GM23338 (cell line): ENCODE measurements around the gene STAM. TPM values are rescaled to one million over a fixed set of nuclear protein-coding genes. Genes with fewer than 3 reads are reported as not detected.

Source experiments
- ATAC-seq: fragments of 200-7000 bp; cut with Tn5 transposase; 3 replicates; pipeline ENCODE4 v1.9.1; 2020
- DNase-seq: peaks from one replicate; pipeline ENCODE4 v3.0.0-alpha.2; 2015; ENCODE audit warnings: low spot score
- H2AFZ ChIP-seq: fragments of 200-600 bp; sonication (generic); 2 replicates; pipeline ENCODE4 v1.8.0; 2016; ENCODE audit warnings: antibody characterized with exemption, mild to moderate bottlenecking, moderate library complexity
- H3F3A ChIP-seq: fragments of 200-600 bp; sonication (generic); replicated peaks from 2 replicates; pipeline ENCODE4 v1.8.0; 2017; ENCODE audit warnings: antibody characterized with exemption, mixed run types, low read depth
- H3K27ac ChIP-seq: fragments of 200-600 bp; sonication (generic); 2 replicates; pipeline ENCODE4 v1.6.1; 2016; ENCODE audit warnings: low read depth
- H3K27me3 ChIP-seq: fragments of 200-600 bp; sonication (generic); 2 replicates; pipeline ENCODE4 v1.8.0; 2016; ENCODE audit warnings: mild to moderate bottlenecking, mixed run types, moderate library complexity; ENCODE audit not compliant: insufficient read depth
- H3K36me3 ChIP-seq: fragments of 200-600 bp; sonication (generic); 2 replicates; pipeline ENCODE4 v1.8.0; 2016; ENCODE audit warnings: mild to moderate bottlenecking; ENCODE audit not compliant: insufficient read depth
- H3K4me1 ChIP-seq: fragments of 200-600 bp; sonication (generic); 2 replicates; pipeline ENCODE4 v1.8.0; 2016; ENCODE audit warnings: mild to moderate bottlenecking, moderate library complexity; ENCODE audit not compliant: insufficient read depth
- H3K4me2 ChIP-seq: fragments of 200-600 bp; sonication (generic); 2 replicates; pipeline ENCODE4 v1.7.1; 2017; ENCODE audit warnings: mixed run types
- H3K4me3 ChIP-seq: fragments of 200-600 bp; sonication (generic); 2 replicates; pipeline ENCODE4 v1.6.1; 2016; ENCODE audit warnings: mixed run types
- H3K79me2 ChIP-seq: fragments of 200-600 bp; sonication (generic); replicated peaks from 2 replicates; pipeline ENCODE4 v1.8.0; 2017; ENCODE audit warnings: mild to moderate bottlenecking; ENCODE audit not compliant: insufficient read depth
- H3K9me2 ChIP-seq: fragments of 200-600 bp; sonication (generic); 2 replicates; pipeline ENCODE4 v1.8.0; 2017; ENCODE audit not compliant: insufficient read depth
- H4K20me1 ChIP-seq: fragments of 200-600 bp; sonication (generic); replicated peaks from 2 replicates; pipeline ENCODE4 v1.8.0; 2017; ENCODE audit warnings: mild to moderate bottlenecking; ENCODE audit not compliant: insufficient read depth
- H3K27ac Mint-ChIP-seq: 2 replicates; pipeline ENCODE4 v1.8.0; 2020; ENCODE audit warnings: inconsistent platforms, mild to moderate bottlenecking, moderate library complexity, mixed read lengths
- H3K27me3 Mint-ChIP-seq: 3 replicates; pipeline ENCODE4 v1.8.0; 2022; ENCODE audit warnings: low read depth, mild to moderate bottlenecking, moderate library complexity, mixed read lengths, inconsistent platforms; ENCODE audit not compliant: insufficient read depth, poor library complexity
- H3K36me3 Mint-ChIP-seq: 3 replicates; pipeline ENCODE4 v1.8.0; 2021; ENCODE audit warnings: low read depth, mild to moderate bottlenecking, inconsistent platforms, moderate library complexity, mixed read lengths
- H3K4me1 Mint-ChIP-seq: 3 replicates; pipeline ENCODE4 v1.8.0; 2020; ENCODE audit warnings: mild to moderate bottlenecking, inconsistent platforms, mixed read lengths
- H3K4me3 Mint-ChIP-seq: 3 replicates; pipeline ENCODE4 v1.8.0; 2021; ENCODE audit warnings: moderate library complexity, mild to moderate bottlenecking, inconsistent platforms, mixed read lengths
- H3K9me3 Mint-ChIP-seq: 3 replicates; pipeline ENCODE4 v1.8.0; 2020; ENCODE audit warnings: moderate library complexity, mild to moderate bottlenecking, inconsistent platforms, mixed read lengths
- CREB1 ChIP-seq: fragments of 250-450 bp; sonication (Bioruptor Pico); IDR thresholded peaks from 2 replicates; pipeline ENCODE4 v1.5.0; 2020; ENCODE audit warnings: low read depth, mild to moderate bottlenecking, moderate library complexity
- EZH2 ChIP-seq: fragments of 200-600 bp; sonication (generic); IDR thresholded peaks from one replicate; pipeline ENCODE4 v1.8.0; 2017; ENCODE audit warnings: antibody characterized with exemption, mild to moderate bottlenecking, low read depth; ENCODE audit not compliant: unreplicated experiment
- EZH2phosphoT487 ChIP-seq: fragments of 200-600 bp; sonication (generic); IDR thresholded peaks from one replicate; pipeline ENCODE4 v1.8.1; 2018; ENCODE audit warnings: antibody characterized with exemption; ENCODE audit not compliant: unreplicated experiment
- JUNB ChIP-seq: IDR thresholded peaks from one replicate; pipeline ENCODE4 v1.6.1; 2016; ENCODE audit warnings: antibody characterized with exemption; ENCODE audit not compliant: unreplicated experiment
- NANOG ChIP-seq: IDR thresholded peaks from 2 replicates; pipeline ENCODE4 v1.6.1; 2016; ENCODE audit warnings: antibody characterized with exemption, borderline replicate concordance
- POLR2AphosphoS5 ChIP-seq: IDR thresholded peaks from 2 replicates; pipeline ENCODE4 v1.6.1; 2016; ENCODE audit warnings: antibody characterized with exemption, low read depth
- STAT1 ChIP-seq: IDR thresholded peaks from one replicate; pipeline ENCODE4 v1.6.1; 2016; ENCODE audit warnings: antibody characterized with exemption; ENCODE audit not compliant: unreplicated experiment
- ZNF114 ChIP-seq: fragments of 250-450 bp; sonication (Bioruptor Pico); IDR thresholded peaks from 2 replicates; pipeline ENCODE4 v1.5.0; 2020; ENCODE audit warnings: mild to moderate bottlenecking, moderate library complexity
- ZNF331 ChIP-seq: fragments of 250-450 bp; sonication (Bioruptor Pico); IDR thresholded peaks from 2 replicates; pipeline ENCODE4 v1.5.0; 2020; ENCODE audit warnings: low read depth, mild to moderate bottlenecking, moderate library complexity
- polyA plus RNA-seq: library from polyadenylated mRNA; unstranded; fragments of >200 nt; fragmentation: Nextera tagmentation; extraction: Ambion mirVana; gene quantifications from 2 replicates; pipeline ENCODE4 v1.2.1, GENCODE V29; 2016
- total RNA-seq: library from RNA; depleted of rRNA; stranded (reverse); fragments of >200 nt; shearing (Covaris generic); gene quantifications from 2 replicates; pipeline ENCODE4 v1.2.3, GENCODE V29; 2014
- TF ChIP-seq, protein P1 (sequence below): IDR thresholded peaks from 2 replicates; pipeline ENCODE4 v1.6.1; 2016; ENCODE audit warnings: antibody characterized with exemption
- TF ChIP-seq, protein P2 (sequence below), 2 experiments: fragments of 200-600 bp in 1 of 2; sonication (generic) in 1 of 2; conservative IDR thresholded peaks; 2 replicates each; pipeline versions ENCODE4 v1.5.1 to v1.6.1; 2016 to 2017; ENCODE audit warnings: antibody characterized with exemption in 2 of 2, low read depth in 2 of 2, mild to moderate bottlenecking in 2 of 2, moderate library complexity in 1 of 2
- TF ChIP-seq, protein P3 (sequence below): fragments of 250-450 bp; sonication (Bioruptor Pico); IDR thresholded peaks from 2 replicates; pipeline ENCODE4 v1.5.0; 2020; ENCODE audit warnings: mild to moderate bottlenecking, moderate library complexity
- TF ChIP-seq, protein P4 (sequence below): IDR thresholded peaks from one replicate; pipeline ENCODE4 v1.6.1; 2018; ENCODE audit warnings: antibody characterized with exemption; ENCODE audit not compliant: unreplicated experiment

STAM gene
- total and polyA plus RNA-seq, 2 experiments from 2014 or later, result 28.8 to 40.5 TPM

DNA sequence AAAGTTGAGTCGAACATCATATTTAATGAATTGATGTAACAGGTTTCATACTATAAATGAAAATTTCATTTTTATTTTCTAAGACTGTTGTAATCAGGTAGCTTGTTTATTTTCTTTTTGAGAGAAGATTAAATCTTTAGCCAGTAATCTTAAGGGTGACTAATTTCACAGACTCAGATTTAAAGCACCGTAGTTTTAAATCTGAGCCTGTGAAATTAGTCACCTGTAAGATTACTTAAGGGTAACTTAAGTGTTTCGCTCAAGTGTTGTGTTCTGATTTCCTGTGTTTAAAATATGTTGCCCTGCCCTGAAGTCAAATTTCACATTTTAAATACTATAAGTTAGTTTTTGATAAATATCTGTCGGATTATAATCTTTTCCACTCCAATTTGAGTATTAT lies 72.2 kb downstream of the STAM start:
- TF ChIP-seq EZH2phosphoT487, result no peak
- no peak for TF ChIP-seq STAT1
- TF ChIP-seq, protein P1, sequence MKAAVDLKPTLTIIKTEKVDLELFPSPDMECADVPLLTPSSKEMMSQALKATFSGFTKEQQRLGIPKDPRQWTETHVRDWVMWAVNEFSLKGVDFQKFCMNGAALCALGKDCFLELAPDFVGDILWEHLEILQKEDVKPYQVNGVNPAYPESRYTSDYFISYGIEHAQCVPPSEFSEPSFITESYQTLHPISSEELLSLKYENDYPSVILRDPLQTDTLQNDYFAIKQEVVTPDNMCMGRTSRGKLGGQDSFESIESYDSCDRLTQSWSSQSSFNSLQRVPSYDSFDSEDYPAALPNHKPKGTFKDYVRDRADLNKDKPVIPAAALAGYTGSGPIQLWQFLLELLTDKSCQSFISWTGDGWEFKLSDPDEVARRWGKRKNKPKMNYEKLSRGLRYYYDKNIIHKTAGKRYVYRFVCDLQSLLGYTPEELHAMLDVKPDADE, result no peak
- TF ChIP-seq, protein P2, sequence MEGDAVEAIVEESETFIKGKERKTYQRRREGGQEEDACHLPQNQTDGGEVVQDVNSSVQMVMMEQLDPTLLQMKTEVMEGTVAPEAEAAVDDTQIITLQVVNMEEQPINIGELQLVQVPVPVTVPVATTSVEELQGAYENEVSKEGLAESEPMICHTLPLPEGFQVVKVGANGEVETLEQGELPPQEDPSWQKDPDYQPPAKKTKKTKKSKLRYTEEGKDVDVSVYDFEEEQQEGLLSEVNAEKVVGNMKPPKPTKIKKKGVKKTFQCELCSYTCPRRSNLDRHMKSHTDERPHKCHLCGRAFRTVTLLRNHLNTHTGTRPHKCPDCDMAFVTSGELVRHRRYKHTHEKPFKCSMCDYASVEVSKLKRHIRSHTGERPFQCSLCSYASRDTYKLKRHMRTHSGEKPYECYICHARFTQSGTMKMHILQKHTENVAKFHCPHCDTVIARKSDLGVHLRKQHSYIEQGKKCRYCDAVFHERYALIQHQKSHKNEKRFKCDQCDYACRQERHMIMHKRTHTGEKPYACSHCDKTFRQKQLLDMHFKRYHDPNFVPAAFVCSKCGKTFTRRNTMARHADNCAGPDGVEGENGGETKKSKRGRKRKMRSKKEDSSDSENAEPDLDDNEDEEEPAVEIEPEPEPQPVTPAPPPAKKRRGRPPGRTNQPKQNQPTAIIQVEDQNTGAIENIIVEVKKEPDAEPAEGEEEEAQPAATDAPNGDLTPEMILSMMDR (conservative IDR thresholded peaks at IDR 0.05; ENCODE audit: low read depth in 2 of 2), result no peak
- no peak for TF ChIP-seq CREB1 (CRISPR knock-in tag)
- no peak for TF ChIP-seq POLR2AphosphoS5
- TF ChIP-seq NANOG, result no peak
- TF ChIP-seq, protein P3, sequence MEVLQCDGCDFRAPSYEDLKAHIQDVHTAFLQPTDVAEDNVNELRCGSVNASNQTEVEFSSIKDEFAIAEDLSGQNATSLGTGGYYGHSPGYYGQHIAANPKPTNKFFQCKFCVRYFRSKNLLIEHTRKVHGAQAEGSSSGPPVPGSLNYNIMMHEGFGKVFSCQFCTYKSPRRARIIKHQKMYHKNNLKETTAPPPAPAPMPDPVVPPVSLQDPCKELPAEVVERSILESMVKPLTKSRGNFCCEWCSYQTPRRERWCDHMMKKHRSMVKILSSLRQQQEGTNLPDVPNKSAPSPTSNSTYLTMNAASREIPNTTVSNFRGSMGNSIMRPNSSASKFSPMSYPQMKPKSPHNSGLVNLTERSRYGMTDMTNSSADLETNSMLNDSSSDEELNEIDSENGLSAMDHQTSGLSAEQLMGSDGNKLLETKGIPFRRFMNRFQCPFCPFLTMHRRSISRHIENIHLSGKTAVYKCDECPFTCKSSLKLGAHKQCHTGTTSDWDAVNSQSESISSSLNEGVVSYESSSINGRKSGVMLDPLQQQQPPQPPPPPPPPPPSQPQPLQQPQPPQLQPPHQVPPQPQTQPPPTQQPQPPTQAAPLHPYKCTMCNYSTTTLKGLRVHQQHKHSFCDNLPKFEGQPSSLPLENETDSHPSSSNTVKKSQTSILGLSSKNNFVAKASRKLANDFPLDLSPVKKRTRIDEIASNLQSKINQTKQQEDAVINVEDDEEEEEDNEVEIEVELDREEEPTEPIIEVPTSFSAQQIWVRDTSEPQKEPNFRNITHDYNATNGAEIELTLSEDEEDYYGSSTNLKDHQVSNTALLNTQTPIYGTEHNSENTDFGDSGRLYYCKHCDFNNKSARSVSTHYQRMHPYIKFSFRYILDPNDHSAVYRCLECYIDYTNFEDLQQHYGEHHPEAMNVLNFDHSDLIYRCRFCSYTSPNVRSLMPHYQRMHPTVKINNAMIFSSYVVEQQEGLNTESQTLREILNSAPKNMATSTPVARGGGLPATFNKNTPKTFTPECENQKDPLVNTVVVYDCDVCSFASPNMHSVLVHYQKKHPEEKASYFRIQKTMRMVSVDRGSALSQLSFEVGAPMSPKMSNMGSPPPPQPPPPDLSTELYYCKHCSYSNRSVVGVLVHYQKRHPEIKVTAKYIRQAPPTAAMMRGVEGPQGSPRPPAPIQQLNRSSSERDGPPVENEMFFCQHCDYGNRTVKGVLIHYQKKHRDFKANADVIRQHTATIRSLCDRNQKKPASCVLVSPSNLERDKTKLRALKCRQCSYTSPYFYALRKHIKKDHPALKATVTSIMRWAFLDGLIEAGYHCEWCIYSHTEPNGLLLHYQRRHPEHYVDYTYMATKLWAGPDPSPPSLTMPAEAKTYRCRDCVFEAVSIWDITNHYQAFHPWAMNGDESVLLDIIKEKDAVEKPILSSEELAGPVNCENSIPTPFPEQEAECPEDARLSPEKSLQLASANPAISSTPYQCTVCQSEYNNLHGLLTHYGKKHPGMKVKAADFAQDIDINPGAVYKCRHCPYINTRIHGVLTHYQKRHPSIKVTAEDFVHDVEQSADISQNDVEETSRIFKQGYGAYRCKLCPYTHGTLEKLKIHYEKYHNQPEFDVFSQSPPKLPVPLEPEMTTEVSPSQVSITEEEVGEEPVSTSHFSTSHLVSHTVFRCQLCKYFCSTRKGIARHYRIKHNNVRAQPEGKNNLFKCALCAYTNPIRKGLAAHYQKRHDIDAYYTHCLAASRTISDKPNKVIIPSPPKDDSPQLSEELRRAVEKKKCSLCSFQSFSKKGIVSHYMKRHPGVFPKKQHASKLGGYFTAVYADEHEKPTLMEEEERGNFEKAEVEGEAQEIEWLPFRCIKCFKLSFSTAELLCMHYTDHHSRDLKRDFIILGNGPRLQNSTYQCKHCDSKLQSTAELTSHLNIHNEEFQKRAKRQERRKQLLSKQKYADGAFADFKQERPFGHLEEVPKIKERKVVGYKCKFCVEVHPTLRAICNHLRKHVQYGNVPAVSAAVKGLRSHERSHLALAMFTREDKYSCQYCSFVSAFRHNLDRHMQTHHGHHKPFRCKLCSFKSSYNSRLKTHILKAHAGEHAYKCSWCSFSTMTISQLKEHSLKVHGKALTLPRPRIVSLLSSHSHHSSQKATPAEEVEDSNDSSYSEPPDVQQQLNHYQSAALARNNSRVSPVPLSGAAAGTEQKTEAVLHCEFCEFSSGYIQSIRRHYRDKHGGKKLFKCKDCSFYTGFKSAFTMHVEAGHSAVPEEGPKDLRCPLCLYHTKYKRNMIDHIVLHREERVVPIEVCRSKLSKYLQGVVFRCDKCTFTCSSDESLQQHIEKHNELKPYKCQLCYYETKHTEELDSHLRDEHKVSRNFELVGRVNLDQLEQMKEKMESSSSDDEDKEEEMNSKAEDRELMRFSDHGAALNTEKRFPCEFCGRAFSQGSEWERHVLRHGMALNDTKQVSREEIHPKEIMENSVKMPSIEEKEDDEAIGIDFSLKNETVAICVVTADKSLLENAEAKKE (CRISPR knock-in tag), result no peak
- TF ChIP-seq EZH2, result no peak
- no peak for TF ChIP-seq ZNF114 (CRISPR knock-in tag)
- no peak for TF ChIP-seq JUNB
- TF ChIP-seq ZNF331 (CRISPR knock-in tag), result no peak
- TF ChIP-seq, protein P4, sequence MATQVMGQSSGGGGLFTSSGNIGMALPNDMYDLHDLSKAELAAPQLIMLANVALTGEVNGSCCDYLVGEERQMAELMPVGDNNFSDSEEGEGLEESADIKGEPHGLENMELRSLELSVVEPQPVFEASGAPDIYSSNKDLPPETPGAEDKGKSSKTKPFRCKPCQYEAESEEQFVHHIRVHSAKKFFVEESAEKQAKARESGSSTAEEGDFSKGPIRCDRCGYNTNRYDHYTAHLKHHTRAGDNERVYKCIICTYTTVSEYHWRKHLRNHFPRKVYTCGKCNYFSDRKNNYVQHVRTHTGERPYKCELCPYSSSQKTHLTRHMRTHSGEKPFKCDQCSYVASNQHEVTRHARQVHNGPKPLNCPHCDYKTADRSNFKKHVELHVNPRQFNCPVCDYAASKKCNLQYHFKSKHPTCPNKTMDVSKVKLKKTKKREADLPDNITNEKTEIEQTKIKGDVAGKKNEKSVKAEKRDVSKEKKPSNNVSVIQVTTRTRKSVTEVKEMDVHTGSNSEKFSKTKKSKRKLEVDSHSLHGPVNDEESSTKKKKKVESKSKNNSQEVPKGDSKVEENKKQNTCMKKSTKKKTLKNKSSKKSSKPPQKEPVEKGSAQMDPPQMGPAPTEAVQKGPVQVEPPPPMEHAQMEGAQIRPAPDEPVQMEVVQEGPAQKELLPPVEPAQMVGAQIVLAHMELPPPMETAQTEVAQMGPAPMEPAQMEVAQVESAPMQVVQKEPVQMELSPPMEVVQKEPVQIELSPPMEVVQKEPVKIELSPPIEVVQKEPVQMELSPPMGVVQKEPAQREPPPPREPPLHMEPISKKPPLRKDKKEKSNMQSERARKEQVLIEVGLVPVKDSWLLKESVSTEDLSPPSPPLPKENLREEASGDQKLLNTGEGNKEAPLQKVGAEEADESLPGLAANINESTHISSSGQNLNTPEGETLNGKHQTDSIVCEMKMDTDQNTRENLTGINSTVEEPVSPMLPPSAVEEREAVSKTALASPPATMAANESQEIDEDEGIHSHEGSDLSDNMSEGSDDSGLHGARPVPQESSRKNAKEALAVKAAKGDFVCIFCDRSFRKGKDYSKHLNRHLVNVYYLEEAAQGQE, result no peak
- no peak overlapping the region for H2AFZ ChIP-seq
- peaks cover 6% of the 10 kb centered on the region; the same call in 2 of the 3 replicates for H3K9me3 Mint-ChIP-seq
- no peak overlapping the region for H3K27ac ChIP-seq
- peaks cover 7% of the 10 kb centered on the region; the same call in 2 of the 3 replicates for H3K4me1 Mint-ChIP-seq
- no peaks in the 10 kb centered on the region for H3K4me1 ChIP-seq
- H4K20me1 ChIP-seq, result 0 out of 2 replicates have a peak, but pooled peaks cover 1% of the 10 kb centered on the region
- H3K36me3 Mint-ChIP-seq, result peaks cover 45% of the 10 kb centered on the region
- peaks cover 9% of the 10 kb centered on the region for H3K36me3 ChIP-seq
- H3K4me2 ChIP-seq, result no peak overlapping the region
- no peak for DNase-seq
- no peak overlapping the region for H3K4me3 Mint-ChIP-seq
- no peak for ATAC-seq
- H3F3A ChIP-seq, result no peaks in the 10 kb centered on the region
- H3K27ac Mint-ChIP-seq, result no peak overlapping the region
- no peaks in the 10 kb centered on the region for H3K79me2 ChIP-seq
- no peaks in the 10 kb centered on the region for H3K27me3 ChIP-seq
- H3K27me3 Mint-ChIP-seq, result no peaks in the 10 kb centered on the region
- H3K4me3 ChIP-seq, result no peak overlapping the region
- H3K9me2 ChIP-seq, result no peaks in the 10 kb centered on the region
